GM18867 (cell line): ENCODE measurements around the gene SLC2A9.
"Not testable (repeated sequence)": the region's sequence is repeated elsewhere in the genome, so short reads cannot be mapped to it uniquely, and the experiment has no call there.

Experiments used
- ATAC-seq: cut with Tn5 transposase; IDR thresholded peaks from one replicate; pipeline ENCODE4 v1.9.1; 2021; ENCODE audit warnings: mild to moderate bottlenecking, moderate library complexity; ENCODE audit not compliant: unreplicated experiment

Gene SLC2A9

DNA sequence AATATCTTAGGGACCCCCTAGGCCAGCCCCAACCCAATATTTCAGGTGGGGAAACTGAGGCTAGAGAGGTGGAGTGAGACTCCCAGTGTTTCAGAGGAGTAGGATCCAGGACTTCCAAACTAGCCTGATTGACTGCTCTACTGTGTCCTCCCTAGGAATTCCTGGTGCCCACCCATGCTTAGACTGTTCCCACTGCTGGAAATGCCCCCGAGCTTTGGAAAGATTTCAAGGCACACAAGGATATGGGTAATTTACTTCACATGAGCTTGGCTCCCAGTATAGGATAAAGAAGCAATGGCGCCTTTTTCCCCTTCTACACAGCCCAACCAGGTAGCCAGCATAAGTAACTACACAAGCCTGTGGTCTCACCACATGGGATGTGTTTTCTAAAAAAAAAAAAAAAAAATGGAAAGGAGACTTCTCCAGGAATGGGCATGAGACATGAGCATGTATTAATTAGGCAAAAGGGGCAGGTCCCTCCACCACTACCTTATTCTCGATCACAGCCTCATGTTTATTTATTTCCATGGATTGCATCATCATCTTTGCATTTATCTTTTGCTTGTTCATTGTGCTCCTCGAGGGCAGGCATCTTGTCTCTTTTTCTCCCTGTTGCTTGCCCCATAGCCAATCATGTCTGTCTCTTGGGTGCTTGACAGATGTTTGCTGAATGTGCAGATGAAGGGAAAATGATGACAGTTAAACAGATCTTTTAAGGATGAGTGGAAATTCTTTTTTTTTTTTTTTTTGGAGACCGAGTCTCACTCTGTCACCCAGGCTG is 173.1 kb downstream of the SLC2A9 start:
- no peak for ATAC-seq

DNA sequence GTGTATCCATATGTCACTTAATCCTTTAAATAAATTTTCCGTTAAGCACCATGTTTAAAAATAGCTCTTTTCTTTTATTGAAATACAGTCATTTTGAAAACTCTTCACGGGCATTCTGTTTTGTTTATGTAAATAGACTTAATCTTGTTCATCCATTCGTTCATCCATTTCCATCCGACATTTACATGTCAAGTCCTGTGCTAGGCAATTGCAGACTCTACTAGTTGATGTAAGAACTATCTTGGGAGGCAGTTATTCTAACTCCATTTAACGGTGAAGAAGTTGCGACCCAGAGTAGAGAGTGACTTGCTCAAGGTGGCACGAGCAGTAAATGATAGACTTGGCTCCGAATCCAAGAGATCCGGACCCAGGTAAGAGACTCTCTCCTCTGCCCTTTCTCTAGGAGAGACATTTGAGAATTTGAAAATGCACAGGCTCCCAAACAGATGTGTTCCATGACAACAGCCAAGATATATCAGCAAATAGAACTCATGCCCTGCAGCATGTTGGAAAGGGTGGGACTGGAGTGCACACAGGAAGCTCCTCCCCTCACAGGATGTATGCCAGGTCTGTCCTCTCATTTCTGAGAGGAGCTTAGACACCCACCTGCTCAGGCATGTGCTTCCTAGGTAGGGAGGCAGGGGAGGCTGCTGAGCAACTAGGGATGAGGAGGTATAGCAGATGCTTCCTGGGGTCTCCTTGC is 175.4 kb downstream of the SLC2A9 start:
- ATAC-seq, result no peak

DNA sequence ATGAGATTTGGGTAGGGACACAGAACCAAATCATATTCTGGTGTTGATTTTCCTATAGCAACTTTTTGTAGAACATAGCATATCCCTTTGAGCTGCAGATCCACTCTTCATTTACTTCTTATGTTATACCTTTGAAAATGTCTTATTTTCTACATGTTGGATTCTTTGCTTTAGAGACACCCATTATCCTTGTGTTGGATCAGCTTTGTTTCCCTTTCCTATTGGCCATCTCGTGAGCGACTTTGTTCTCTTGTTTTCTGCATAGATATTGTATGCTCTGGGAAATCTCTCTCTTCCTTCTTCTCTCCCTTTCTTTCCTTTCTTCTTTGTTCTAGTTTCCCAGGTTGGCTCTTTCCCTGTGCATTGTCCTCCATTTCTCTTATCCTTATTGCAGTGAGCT is 180.2 kb downstream of the SLC2A9 start:
- ATAC-seq, result no peak

DNA sequence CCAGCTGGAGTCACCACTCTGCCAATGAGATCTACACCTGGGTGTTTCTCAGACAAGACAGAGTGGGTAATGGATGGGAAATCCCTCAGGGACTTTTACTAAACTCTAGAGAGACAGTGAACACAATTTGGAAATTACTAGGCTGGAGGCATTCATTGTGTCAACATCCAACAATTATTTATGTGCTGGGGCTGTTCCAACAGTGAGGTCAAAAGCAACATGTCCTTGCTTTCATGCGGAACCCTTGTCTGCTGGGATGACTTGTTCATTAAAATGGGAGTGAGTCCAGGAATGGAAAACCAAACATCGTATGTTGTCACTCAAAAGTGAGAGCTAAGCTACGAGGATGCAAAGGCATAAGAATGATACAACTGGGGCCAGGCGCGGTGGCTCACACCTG is 185.9 kb downstream of the SLC2A9 start:
- ATAC-seq, result no peak

DNA sequence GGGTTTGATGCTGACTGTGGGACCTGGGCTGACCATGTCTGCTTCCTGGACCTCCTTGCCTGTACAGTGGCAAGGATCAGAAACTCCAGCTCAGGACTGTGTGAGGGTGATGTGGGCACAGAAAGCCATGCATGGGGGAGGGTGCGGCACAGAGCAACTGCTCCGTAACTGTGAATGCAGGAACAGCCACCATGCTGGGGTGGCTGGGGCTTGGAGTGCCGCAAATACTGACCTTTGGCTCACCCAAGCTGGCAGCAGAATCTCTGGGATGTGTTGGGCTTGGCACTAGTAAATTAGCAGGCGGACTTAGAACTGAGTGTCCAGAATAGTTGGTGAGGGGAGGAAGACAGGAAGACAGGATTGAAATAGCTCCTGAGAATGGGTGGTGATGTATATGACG is 187.9 kb downstream of the SLC2A9 start:
- ATAC-seq, result no peak

DNA sequence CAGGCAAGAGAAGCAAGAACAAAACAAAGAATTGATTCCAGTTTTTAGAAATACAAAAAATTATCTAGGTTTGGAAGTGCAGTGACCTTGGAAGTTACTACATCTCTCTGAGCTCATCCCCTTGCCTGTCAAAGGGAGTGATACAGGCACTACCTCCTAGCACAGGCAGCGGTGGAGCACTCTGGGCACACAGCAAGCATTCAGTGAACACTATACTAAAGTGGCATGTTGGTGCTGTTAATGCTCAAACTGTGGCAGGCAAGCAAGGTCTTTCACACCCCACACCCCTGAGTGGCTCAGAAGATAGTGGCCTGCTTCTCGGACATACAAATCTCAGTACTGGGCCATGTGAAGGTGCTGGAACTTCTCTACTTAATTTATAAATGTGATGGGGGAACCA is 188.7 kb downstream of the SLC2A9 start:
- ATAC-seq, result no peak

DNA sequence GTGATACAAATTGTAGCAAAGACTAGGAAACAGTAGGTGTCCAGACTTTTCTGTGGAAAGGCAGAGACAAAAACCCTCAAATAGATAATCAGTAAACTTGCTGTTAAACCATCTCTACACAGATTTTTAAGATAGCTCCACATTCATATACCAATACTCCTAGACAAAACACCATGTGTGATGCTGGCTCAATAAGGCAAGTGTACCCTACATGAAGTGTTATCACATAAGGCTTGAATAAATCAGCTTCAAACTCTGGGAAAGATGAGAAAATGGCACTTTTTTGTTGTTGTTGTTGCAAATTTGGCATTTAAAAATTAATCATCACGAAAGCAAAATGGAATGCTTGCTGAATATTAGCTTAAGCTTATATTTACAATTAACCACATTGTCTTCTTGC is 194.7 kb downstream of the SLC2A9 start:
- ATAC-seq, result no peak

DNA sequence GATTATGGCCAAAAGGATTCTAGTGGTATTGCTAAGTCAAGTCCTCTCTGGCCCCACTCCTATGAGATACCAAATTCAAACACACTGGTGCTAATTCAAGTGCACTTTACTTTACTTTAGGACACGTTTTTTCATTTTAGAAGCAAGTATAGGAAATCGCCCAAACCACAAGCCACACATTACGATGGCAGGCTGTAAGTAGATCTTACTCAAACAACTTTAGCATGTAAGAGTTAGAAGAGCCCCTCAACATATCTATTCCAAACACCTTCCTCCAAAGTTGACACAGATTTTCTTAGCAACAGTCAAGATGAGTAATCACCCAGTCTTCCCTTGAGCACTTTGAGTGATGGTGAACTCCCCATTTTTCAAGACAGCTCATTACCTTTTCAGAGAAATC is 196.2 kb downstream of the SLC2A9 start:
- ATAC-seq, result peak; percentile 47

DNA sequence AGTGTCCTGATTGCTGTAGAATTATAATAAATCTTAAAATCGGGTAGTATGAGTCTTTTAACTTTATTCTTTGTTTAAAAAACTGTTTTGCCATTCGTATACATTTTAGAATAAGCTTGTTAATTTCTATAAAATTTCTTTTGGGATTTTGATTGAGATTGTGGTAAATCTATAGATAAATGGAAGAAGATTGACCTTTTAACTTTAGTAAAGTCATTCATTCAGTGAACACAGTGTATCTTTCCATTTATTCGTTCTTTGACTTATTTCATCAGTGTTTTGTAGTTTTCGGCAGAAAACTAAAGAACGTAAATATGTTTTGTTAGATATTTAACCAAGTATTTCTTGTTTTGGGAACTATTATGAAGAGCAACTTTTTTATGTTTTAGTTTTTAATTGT is 201.0 kb downstream of the SLC2A9 start:
- ATAC-seq, result no peak

DNA sequence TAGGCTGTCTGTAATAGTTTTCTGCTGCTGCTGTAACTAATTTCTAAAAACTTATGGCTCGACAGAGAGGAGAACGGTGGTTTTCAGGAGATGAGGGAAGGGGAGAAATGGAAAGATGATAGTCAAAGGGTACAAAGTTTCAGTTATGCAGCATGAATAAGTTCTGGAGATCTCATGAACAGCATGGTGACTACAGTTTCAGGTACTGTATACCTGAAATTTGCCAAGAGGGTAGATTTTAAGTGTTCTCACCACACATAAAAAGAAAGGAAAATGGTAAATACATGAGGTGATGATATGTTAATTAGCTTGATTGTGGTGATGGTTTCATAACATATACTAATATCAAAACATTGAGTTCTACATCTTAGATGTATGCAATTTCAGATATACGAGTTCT is 205.0 kb downstream of the SLC2A9 start:
- no peak for ATAC-seq

DNA sequence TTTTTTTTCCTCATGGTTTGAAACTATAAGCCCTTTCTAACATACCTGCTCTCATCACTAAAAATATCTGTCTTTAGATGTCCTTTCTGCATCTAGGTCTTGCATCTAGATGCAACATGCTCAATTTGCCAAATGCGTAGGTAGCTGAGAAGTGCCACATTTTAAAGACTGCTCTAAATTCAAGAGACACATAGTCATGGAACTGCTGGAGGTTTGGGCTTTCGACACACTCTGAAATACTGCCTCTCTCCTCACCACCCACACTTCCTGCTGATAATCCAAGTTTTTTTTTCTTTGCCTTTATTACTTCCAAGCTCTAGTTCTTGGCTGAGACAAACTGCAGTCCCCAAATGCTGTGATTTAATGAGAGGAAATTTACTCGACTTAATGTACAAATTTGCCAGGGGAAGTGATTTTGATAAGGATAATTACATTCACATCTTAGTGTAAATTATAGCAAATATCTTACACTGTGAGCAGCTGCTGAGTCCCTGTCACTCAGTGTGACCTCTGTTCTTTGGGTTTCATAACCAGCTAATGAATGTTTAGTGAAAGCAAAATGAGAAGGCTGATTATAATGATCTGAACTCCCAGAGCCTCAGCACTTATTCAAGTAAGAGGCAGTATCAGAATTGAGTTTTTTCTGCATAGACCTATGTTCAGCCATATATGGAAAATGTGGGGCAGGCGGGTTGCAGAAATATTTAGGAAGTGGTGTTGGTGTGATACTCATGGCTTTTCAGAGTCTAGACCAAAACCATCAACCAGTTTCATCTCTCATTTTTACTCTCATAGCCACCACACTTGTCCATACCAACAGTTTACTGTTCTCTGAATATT is 208.6 kb downstream of the SLC2A9 start:
- ATAC-seq, result peak; percentile 78

DNA sequence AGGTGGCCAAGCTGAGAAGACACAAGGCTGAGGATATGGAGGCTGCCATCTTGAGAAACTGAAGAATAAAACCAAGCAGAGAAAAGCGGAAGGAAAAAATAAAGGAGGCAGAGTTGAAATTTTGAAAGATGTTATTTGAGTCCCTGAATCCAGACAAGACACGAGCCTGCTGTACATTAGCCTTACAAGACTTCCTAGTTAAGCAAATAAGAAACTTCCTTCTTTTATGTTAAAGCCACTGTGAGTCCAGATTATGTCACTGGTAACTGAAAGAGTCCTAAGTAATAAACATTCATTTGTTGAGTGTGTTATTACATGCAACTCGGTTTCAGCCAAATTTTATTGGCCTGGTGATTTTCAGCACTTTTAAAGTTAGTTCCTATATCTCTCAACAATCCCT is 209.5 kb downstream of the SLC2A9 start:
- ATAC-seq, result no peak

DNA sequence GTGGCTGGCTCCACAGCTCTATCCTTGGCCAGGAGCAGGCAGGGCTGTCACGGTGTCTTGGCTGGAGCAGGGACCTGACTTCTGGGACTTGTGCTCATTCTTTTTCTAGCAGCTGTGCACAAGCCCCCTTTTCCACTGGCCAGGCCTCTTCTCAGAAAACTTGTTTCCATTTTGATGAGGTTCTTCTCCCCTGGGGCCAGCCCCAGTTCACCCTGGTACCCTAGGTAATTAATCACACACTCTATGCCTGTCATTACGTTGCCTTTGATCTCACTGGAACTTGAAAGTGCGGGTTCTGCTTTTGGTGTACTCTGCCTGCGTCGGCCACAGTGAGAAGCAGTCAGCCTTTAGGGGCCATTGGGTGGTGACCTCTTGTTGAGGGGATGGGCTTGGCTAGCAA is 213.2 kb downstream of the SLC2A9 start:
- ATAC-seq, result peak; percentile 69

DNA sequence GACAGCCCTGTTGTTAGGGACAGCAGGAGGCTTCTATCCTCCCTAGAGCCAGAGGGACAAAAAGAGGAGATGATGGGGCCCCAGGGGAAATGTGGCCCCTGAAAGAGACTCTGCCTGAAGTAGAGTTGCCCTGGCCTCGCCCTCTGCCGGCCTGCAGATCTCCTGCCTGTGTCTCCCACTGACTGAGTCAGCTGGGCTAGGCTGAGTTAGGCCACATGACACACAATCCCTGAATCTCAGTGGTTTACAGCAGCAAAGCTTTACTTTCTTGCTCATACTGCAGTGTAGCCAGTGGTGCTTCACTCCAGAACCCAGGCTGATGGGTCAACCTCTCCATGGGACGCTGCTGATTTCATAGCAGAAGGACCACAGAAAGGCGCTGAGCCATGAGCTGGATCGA is 216.4 kb downstream of the SLC2A9 start:
- no peak for ATAC-seq

DNA sequence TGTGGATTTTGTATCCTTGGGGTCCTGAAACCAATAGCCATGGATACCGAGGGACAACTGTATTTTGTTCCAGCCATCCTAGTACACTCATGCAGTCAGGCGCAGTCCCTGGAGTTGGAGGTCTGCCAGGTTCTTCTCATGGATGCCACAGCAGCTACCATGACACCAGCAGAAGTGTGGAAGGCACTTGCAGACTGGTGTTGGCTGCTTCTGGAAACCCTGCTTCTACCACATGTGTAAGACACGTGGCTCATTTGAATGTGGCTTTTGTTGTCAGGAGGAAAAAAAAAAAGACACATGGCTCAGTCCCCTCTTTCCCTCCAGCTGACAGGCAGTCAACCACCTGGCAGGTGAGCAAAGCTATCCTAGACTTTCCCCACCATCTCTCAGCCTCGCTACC is 220.4 kb downstream of the SLC2A9 start:
- peak; percentile 79 for ATAC-seq

DNA sequence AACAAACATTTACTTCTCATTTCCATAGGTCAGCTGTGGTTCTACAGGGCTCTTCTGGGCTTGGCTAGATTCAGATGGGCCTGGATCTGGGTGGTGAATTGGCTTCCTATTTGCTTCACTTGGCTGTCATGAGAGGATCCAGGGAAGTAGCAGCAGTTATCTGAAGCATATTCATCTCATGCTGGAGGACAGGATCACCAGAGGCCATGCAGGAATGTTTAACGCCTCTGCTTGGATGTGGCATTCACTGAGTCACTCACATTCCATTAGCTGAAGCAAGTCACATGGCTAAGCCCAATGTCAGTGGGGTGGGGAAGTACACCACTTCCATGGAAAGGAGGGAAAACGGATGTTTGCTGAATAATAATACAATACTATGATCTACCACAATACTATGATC is 224.7 kb downstream of the SLC2A9 start:
- not testable (repeated sequence) for ATAC-seq

DNA sequence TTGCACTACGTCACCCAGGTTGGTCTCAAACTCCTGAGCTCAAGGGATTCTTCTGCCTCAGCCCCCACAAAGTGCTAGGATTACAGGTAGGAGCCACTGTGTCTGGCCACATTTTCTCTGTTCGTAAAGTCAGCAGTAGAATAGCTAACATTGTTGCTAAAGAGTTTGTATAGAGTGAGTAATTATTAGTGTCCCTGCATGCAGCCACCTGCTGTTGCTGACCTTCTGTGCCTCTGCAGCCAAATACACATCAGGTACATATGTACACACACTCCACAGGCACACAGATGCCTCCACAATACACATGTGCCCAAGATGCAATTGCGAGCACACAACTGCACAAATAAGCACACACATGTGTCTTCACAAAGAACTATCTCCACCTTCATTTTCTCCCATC is 228.9 kb downstream of the SLC2A9 start:
- no peak for ATAC-seq

DNA sequence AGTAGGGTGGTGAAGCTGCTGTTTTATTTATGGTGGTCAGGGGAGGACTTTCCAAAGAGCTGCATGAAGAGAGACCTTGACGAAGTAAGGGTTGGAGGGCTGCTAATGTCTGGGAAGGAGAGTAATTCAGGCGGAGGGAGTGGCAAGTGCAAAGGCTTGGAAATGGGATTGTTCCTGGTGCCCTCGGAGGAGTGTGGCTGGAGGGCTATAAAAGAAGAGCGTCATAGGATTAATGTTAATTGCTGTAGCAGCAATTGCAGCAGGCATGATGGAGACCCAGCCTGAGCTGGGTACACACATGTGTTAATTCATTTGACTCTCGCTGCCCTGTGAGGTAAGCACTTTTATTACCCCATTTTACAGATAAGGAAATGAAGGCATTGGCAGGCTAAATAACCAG is 235.4 kb downstream of the SLC2A9 start:
- ATAC-seq, result not testable (repeated sequence)

DNA sequence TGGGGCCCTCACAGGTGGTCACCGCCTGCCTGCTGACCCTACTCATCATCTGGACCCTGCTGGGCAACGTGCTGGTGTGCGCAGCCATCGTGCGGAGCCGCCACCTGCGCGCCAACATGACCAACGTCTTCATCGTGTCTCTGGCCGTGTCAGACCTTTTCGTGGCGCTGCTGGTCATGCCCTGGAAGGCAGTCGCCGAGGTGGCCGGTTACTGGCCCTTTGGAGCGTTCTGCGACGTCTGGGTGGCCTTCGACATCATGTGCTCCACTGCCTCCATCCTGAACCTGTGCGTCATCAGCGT is 239.2 kb downstream of the SLC2A9 start:
- no peak for ATAC-seq

DNA sequence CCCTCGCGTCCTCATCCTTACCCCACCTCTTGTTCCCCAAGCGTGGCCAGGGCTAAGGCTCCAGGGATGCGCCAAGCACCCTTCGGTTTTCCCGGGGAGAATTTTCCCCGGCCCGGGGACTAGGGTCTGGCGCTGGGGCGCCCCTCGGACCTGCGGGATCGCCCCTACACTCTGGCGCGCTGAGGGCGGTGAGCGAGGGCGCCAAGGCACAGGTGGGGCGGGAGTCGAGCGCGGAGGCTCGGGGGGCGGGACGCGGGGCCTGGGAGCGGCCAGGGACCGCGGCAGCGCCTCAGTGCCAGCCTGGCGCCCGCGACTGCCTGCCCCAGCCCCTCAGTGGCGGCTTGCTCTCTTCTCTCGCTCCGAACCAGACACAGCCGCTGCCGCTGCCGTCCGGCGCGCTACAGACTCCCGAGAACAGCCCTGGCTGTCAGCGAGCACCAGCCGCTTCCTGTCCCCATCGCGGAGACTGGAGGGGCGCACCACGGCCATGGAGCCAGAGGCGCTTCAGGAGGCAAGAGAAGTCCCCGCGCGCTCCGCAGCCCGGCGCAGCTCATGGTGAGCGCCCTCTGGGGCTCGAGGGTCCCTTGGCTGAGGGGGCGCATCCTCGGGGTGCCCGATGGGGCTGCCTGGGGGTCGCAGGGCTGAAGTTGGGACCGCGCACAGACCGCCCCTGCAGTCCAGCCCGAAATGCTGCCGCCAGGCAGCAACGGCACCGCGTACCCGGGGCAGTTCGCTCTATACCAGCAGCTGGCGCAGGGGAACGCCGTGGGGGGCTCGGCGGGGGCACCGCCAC is 239.8 kb downstream of the SLC2A9 start, which contains the start of gene DRD5:
Gene DRD5 (plus strand): TSS at position 292 of the 793 bp plus-strand sequence. CDS start 396 bp downstream, at position 688.
- no peak for ATAC-seq
